Lower leg skin (tissue), 4 donors: ENCODE results near the gene SAMMSON. TPM values are rescaled to one million over a fixed set of nuclear protein-coding genes. Genes with fewer than 3 reads are reported as not detected.

ENCODE experiments used
- DNase-seq, 2 donors: peaks; one replicate each; pipeline ENCODE4 v3.0.0-alpha.2; 2019; ENCODE audit warnings: low spot score in 2 of 2
- H3K4me3 ChIP-seq: fragments of 200-600 bp; sonication (generic); 2 replicates; pipeline ENCODE4 v1.5.1; 2017; ENCODE audit warnings: mild to moderate bottlenecking, low read depth; ENCODE audit not compliant: poor library complexity, severe bottlenecking
- CTCF ChIP-seq, 3 donors: fragments of 450-650 bp; IDR thresholded peaks; one replicate each; pipeline ENCODE4 v1.5.1; 2016; ENCODE audit warnings: antibody characterized with exemption in 3 of 3, mild to moderate bottlenecking in 3 of 3, moderate library complexity in 2 of 3
- POLR2A ChIP-seq, 2 donors: fragments of 450-650 bp; IDR thresholded peaks; one replicate each; pipeline ENCODE4 v1.6.1; 2016 to 2017; ENCODE audit warnings: antibody characterized with exemption in 2 of 2, mild to moderate bottlenecking in 1 of 2, moderate library complexity in 1 of 2
- WGBS, 2 donors: methylation state at CpG; one replicate each; pipeline ENCODE4 v1.1.5; 2018; 5-methylcytosine and 5-hydroxymethylcytosine counted together
- intact Hi-C: fragments of 100-400 bp; cut with DNase I; formaldehyde crosslinking; loops from one replicate; pipeline ENCODE4 v1.15.0; 2023; ENCODE audit warnings: low total_unique reads
- total RNA-seq, 4 donors: library from RNA; depleted of rRNA; stranded (reverse); fragments of >200 nt; gene quantifications; one replicate each; pipeline ENCODE4 v1.1.0, GENCODE V29; 2016

The SAMMSON gene
- total RNA-seq, 4 donors from 2014 or later: 0.26 TPM; not detected in 3

GRCh38 chr3:70069557-70069956, 70.0 kb downstream of the SAMMSON start:
- intact Hi-C loops: no loop called here
- H3K4me3 ChIP-seq: no peak overlapping the region
- 89 to 90% methylated on average over 5 of the region's 5 CpGs for WGBS, 2 donors
- no peak for DNase-seq
- no peak for TF ChIP-seq CTCF (IDR thresholded peaks at IDR 0.05)
- TF ChIP-seq POLR2A (IDR thresholded peaks at IDR 0.05): no peak

DNA sequence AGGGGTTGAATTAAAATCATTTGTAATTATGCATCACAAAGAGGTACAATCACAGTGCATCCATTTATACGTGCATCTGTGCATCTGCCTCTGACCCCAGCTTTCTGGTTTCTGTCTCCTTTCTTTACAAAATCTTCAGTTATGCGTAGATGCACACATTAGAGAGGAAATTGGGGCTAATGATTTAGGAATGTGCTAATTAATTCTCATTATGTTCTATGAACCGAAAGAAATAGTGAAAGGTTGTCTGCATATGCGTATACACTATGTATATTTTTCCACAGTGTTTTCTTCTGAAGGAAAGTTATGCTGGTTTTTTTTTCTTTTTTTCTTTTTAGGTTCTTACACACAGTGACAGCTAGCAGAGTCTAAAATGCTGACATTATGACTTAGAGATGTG, 71.6 kb downstream of the SAMMSON start:
- 69 to 74% methylated on average over 4 of the region's 4 CpGs for WGBS, 2 donors

GRCh38 chr3:70072180-70072579, 72.6 kb downstream of the SAMMSON start:
- no peak overlapping the region for H3K4me3 ChIP-seq
- TF ChIP-seq POLR2A (IDR thresholded peaks at IDR 0.05): no peak
- TF ChIP-seq CTCF (IDR thresholded peaks at IDR 0.05): no peak
- intact Hi-C loops: no loop called here
- no peak for DNase-seq
- WGBS, 2 donors: 40 to 42% methylated on average over 9 of the region's 9 CpGs

More for the DNA sequence above, 71.6 kb downstream of the SAMMSON start:
- TF ChIP-seq CTCF (IDR thresholded peaks at IDR 0.05) (no peak), POLR2A (IDR thresholded peaks at IDR 0.05) (no peak)
- DNase-seq: no peak
- H3K4me3 ChIP-seq: no peak overlapping the region
- intact Hi-C loops: no loop called here

GRCh38 chr3:70072754-70073153, 73.2 kb downstream of the SAMMSON start:
- WGBS, 2 donors: 93 to 94% methylated on average over 2 of the region's 2 CpGs
- DNase-seq: no peak
- H3K4me3 ChIP-seq: no peak overlapping the region
- intact Hi-C loops: no loop called here
- TF ChIP-seq POLR2A (IDR thresholded peaks at IDR 0.05) (no peak), CTCF (IDR thresholded peaks at IDR 0.05) (no peak)

- 50 to 64% methylated on average over 2 of the region's 2 CpGs for WGBS, 2 donors
- TF ChIP-seq CTCF (IDR thresholded peaks at IDR 0.05): no peak
- no peak for TF ChIP-seq POLR2A (IDR thresholded peaks at IDR 0.05)
- intact Hi-C loops: no loop called here
- DNase-seq: no peak
- no peak overlapping the region for H3K4me3 ChIP-seq
These were observed 75.6 kb downstream of the SAMMSON start for GRCh38 chr3:70075101-70075500.

DNA sequence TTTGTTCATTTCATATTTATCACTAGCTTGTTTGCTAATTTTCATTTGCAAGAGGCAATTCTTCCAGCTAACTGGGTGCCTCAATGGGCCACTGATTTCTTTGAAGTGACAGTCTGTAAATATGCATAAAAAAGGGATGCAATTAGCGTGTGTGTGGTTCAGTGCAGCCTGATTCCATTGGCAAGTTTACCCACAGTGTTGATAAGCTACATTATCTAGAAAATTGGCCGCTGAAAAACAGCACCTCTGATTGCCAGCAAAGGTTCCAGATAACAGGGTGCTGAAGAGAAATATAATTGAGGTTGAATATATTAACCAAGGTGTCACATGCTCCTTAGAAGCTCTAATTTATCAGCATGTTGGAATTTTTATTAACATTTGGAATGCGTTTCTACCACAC, 76.9 kb downstream of the SAMMSON start:
- no peak overlapping the region for H3K4me3 ChIP-seq
- no peak for DNase-seq
- intact Hi-C loops: no loop called here
- TF ChIP-seq CTCF (IDR thresholded peaks at IDR 0.05) (no peak), POLR2A (IDR thresholded peaks at IDR 0.05) (no peak)
- 59 to 60% methylated on average over 3 of the region's 3 CpGs for WGBS, 2 donors
